Esophagus squamous epithelium (tissue), 4 donors: ENCODE data around the gene SPC24.

Experiments used
- CTCF ChIP-seq, 6 experiments: fragments of 450-650 bp in 4 of 6; fragments of 200-600 bp in 2 of 6; sonication (generic) in 2 of 6; IDR thresholded peaks; one replicate each; pipeline ENCODE4 v1.5.1; 2016 to 2019; ENCODE audit warnings: antibody characterized with exemption in 6 of 6, mild to moderate bottlenecking in 4 of 6, moderate library complexity in 4 of 6
- POLR2A ChIP-seq, 4 donors: fragments of 450-650 bp; IDR thresholded peaks; one replicate each; pipeline ENCODE4 v1.6.1; 2017; ENCODE audit warnings: antibody characterized with exemption in 4 of 4, mild to moderate bottlenecking in 4 of 4, moderate library complexity in 3 of 4

DNA sequence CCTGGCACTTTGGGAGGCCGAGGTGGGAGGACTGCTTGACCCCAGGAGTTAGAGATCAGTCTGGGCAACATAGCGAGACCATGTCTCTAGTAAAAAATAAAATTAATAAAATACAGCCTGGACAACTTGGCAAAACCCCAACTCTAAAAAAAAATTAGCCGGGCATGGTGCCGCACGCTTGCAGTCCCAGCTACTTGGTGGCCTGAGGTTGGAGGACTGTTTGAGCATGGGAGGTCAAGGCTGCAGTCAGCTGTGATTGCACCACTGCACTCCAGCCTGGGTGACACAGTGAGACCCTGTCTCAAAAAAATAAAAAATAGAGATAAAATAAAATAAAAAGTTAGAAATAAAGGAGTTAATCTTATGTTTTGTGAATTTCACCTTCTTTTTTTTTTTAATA, 15.6 kb upstream of the SPC24 start:
- TF ChIP-seq CTCF (IDR thresholded peaks at IDR 0.05) (no peak), POLR2A (IDR thresholded peaks at IDR 0.05) (no peak)
